HG03442 (cell line): ENCODE measurements around the gene DOLK.

ENCODE experiments used
- ATAC-seq: cut with Tn5 transposase; IDR thresholded peaks from one replicate; pipeline ENCODE4 v1.9.1; 2021; ENCODE audit warnings: mild to moderate bottlenecking, moderate library complexity; ENCODE audit not compliant: unreplicated experiment

Gene DOLK

DNA sequence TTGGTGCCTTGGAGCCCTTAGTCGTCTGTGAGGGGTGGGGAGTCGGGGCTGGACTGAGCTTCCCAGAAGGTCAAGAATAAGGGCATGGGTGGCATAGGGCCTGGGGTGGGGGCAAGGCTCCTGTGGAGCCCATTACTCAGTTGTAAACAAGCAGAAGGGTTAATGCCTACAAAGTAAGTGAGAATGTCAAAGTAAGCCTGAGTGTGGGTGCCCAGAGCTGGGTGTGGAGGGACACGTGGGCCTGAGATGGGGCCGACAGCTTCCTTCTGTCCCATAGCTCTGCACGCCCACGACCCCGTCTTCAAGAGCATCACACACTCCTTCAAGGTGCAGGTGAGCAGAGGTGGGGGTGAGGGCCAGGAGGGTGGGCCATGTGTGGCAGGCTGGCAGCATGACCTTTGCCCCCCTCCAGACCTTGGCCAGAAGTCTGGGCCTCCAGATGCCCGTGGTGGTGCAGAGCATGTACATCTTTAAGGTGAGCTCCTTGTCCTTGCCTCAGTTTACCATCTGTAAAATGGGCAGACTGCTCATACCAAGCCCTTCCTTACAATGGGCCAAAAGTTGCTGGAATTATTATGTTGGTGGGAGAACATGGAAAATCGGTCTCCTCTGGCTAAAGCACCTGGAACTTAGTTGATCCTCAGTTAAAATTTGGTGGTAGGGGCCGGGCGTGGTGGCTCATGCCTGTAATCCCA is 11.1 kb downstream of the DOLK start:
- ATAC-seq: no peak

DNA sequence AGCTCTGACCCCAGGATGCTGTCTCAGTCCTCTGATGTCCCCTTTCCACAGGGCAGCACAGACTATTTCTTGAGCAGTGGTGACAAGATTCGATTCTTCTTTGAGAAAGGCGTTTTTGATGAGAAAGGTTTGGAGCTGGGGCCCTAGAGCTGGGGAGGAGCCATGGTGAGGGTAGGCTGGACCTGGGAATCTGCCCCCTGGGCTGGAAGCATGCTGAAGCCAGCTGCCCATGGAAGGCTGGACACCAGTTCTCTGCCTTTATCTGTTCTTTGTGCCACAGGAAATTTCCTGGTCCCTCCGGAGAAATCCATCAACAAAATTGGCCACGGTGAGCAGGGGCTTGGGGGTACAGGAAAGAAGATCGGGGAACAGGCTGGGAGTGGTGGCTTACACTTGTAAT is 13.7 kb downstream of the DOLK start:
- no peak for ATAC-seq

DNA sequence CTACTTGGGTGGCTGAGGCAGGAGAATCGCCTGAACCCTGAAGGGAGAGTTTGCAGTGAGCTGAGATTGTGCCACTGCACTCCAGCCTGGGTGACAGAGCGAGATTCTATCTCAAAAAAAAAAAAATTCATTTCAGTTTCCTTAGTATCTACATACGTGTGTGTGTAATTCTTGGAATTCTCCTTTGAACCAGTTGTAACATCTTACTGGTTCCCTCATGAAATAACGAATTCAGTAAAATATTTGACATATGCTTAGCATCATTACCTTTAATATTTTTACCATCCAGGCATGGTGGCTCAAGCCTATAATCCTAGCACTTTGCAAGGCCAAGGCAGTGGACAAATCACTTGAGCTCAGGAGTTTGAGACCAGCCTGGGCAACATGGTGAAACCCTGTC is 17.8 kb downstream of the DOLK start:
- ATAC-seq: no peak

DNA sequence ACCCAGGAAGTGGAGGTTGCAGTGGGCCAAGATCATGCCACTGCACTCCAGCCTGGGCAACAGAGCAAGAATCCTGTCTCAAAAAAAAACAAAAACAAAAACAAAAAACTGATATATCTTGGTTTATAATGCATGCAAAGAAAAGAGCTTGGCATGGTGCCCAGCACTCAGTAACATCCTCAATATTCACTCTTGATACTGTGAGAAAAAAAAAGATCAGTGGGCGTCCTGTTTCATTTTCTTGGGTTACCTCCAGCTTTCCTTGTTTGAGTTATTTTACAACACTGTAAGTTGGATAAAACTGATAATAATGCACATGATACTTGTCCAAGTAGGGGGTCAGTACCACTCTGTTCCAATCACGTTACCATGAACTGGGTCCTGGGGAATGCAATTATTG is 18.8 kb downstream of the DOLK start:
- no peak for ATAC-seq

DNA sequence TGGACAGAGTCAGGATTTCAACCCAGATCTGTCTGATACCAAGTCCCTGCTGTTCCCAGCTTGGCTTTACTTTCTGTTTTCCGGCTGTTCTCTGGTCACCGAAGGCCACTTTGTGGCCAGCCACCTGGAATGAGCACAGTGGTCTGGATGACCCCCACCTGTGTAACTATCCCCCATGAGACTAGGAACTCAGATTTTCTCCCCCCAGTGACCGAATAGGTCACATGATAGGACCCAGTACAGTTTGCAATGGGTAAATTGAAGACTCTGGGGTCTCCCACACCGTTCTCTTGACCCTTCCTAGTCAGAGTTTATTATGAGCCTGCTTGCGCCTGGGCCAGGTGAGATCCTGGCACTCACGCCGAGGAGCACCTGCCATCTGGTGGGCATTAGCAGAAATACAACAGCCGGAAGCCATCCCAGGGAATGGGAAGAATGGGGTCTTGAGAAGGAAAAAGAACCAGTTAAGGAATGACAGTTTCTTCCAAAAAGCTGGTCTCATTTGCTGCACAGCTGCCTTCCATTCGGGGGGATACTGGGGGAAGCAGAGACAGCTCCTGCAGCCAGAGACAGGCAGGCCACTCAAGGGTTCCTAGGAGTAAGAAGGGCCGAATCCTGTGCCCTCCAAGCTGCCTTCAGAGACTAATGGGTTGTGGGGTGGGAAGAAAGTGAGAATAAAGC is 19.5 kb downstream of the DOLK start:
- no peak for ATAC-seq

DNA sequence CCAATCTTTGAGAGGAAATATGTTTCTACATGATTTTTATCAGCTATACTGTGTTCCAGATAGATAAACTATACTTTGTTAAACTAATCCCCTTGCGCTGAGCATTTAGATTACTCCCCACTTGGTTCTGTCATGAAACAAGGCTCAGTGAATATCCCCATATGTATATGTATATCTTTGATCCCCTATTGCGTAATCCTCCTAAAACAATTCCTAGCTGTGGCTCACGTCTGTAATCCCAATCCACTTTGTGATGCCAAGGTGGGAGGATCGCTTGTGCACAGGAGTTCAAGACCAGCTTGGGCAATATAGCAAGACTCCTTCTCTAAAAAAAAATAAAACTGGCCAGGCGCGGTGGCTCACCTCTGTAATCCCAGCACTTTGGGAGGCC is 23.9 kb downstream of the DOLK start:
- ATAC-seq: no peak

DNA sequence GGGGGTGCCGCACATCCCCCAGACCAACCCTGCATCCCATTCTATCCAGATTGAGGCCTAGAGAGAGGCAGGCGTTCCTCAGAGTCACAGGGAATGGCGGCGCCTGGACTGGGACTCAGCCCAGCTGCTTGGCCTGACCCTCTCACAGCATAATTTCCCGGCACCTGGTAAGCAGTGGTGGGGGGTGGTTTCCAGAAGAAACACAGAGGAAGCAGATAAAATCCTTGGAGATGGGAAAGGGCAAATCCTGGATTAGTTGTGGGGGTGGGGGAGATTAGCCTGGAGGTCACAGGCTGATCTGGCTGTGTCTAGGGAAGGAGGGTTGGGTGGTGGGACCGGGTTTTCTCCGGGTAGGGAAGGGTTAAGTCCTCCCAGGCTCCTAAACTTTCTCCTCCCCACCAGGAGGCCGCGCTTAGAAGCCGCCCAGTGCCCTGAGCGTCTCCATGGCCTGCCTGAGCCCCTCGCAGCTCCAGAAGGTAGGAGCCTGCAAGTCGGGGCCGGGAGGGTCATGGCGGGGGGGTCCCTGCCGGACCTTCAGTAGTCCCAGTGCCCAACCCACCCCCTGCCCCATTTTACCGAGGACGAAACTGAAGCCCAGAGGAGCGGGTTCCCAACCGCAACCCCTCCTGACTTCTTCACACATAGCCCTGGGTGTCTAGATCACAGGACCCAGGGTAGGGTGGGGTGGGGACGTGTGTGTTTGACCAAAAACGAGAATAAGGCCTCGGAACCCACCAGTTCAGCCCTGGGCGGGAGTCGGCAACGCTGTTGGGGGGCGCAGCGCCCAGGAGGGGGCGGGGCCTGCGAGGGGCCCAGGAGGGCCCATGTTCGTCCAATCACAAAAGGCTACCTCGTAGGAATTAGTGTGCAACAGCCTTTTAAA is 25.3 kb downstream of the DOLK start:
- ATAC-seq: no peak

DNA sequence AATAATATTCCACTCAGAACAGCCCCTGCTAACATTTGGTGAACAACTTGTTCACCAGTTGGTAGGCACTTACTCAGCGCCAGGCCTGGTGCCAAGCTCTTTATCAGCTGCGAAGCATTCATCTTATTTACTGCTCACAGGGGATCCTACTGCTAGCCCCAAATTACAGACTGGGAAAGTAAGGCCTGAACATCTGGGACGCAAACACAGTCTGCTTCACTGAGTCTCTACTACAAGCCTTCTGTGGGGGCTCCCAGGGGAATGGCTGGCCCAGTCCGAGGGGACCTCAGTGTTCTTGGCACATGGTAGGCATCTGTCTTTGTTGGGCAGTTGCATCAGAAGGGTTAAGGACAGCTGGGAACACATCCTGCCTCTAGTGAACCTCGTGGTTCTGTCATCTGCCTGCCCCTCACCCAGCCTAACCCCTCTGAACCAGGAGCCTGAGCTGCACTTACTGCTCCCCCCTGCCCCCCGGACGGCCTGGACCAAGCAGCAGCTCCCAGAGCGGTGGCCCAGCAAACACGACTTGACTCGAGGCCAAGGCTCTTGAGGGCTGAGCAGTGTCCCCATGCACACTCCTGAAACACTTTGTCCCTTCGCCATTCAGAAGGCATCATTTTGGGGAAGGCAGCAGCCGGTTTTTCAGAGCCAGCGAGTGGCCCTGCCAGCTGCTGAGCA is 26.9 kb downstream of the DOLK start, which contains the start of gene PHYHD1:
Gene PHYHD1, plus strand, starts transcription at position 602 of the 678 bp plus-strand sequence. CDS start 1,342 bp downstream, outside the sequence.
- no peak for ATAC-seq

DNA sequence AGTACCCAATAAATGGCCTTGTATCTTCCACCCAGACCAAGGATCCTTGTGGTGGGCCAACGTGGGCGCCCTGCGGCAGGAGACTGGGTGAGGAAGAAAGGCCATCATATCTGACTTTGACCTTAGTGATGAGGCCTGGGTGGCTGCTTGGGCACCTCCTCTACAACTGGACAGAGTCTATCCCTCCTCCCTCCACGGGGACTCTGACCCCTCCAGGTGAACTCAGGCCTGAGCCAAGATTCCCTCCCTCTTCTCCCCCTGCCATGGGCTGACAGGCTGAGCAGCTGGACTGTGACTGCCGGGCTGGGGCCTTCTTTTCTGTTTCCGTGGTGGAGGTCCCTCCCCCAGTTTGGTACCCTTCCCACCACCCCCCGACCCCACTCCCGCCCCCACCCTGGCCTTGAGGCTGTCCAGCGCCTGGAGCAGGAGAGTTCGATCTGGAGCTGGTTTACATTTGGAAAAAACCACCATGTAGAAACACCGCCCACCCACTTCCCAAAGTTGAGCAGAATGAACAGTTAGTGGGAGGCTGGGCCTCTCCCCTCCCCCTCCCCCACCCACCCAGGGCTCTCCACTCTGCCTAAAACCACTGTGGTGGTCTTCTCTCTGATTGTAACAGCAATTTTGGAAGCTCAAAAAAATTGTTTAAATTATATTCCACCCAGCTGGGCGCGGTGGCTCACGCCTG is 27.9 kb downstream of the DOLK start:
- ATAC-seq: no peak

DNA sequence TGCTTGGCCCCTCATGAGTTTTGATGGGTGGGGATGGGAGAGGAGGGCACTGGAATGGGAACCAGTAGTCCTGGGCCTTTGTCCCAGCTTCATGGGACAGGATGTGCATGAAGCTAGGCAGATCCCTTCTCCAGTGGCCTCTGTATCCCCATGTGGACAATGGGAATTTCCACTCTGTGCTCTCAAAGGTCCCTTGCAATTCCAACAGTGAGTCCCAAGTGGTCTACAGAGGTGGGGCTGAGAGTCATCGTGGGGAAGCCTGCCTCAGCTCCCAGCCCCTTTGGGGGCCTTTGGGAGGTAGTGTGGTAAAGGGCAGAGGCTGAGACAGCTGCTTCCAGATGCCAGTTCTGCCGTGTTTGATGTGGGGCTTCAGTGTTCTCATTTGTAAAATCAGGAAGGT is 28.5 kb downstream of the DOLK start:
- ATAC-seq: no peak

DNA sequence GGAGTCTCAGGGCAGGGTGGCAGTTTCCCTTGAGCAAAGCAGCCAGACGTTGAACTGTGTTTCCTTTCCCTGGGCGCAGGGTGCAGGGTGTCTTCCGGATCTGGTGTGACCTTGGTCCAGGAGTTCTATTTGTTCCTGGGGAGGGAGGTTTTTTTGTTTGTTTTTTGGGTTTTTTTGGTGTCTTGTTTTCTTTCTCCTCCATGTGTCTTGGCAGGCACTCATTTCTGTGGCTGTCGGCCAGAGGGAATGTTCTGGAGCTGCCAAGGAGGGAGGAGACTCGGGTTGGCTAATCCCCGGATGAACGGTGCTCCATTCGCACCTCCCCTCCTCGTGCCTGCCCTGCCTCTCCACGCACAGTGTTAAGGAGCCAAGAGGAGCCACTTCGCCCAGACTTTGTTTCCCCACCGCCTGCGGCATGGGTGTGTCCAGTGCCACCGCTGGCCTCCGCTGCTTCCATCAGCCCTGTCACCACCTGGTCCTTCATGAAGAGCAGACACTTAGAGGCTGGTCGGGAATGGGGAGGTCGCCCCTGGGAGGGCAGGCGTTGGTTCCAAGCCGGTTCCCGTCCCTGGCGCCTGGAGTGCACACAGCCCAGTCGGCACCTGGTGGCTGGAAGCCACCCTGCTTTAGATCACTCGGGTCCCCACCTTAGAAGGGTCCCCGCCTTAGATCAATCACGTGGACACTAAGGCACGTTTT is 30.1 kb downstream of the DOLK start:
- no peak for ATAC-seq

DNA sequence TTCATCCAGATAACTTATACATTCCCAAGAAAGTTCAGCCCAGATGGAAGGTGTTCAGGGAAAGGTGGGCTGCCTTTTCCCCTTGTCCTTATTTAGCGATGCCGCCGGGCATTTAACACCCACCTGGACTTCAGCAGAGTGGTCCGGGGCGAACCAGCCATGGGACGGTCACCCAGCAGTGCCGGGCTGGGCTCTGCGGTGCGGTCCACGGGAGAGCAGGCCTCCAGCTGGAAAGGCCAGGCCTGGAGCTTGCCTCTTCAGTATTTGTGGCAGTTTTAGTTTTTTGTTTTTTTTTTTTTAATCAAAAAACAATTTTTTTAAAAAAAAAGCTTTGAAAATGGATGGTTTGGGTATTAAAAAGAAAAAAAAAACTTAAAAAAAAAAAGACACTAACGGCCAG is 30.7 kb downstream of the DOLK start:
- ATAC-seq: no peak

DNA sequence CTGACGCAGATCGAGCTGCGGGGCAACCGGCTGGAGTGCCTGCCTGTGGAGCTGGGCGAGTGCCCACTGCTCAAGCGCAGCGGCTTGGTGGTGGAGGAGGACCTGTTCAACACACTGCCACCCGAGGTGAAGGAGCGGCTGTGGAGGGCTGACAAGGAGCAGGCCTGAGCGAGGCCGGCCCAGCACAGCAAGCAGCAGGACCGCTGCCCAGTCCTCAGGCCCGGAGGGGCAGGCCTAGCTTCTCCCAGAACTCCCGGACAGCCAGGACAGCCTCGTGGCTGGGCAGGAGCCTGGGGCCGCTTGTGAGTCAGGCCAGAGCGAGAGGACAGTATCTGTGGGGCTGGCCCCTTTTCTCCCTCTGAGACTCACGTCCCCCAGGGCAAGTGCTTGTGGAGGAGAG is 31.2 kb downstream of the DOLK start:
- ATAC-seq: no peak

DNA sequence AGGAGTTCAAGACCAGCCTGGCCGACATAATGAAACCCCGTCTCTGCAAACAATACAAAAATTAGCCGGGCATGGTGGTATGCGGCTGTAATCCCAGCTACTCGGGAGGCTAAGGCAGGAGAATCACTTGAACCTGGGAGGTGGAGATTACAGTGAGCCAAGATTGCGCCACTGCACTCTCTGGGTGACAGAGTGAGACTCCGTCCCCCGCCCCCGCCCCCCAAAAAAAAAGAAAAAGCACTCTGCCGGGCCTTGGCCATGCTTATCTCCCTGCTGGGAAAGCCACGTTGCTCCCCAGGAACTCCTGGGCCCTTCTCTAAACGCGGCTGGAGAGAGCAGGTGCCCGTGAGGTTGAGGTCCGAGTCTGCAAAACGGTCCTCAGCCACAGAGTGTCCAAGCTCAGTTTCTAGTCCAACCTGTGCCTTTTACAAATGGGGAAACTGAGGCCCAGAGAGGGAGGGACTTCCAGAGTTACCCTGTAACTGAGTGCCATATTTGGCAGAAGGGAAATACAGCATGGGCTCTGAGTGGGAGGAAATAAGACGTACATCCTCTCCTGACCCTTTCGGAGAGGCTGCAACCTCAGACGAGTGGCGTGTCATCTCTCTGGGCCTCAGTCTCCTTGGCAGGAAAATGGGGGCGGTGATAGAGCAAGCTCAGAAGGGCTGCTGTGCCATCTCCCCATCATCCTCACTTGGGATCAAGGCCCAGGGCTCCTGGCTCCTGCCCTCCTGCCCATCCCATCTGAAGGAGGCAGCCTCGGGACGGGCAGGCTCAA is 33.2 kb downstream of the DOLK start:
- ATAC-seq: no peak

DNA sequence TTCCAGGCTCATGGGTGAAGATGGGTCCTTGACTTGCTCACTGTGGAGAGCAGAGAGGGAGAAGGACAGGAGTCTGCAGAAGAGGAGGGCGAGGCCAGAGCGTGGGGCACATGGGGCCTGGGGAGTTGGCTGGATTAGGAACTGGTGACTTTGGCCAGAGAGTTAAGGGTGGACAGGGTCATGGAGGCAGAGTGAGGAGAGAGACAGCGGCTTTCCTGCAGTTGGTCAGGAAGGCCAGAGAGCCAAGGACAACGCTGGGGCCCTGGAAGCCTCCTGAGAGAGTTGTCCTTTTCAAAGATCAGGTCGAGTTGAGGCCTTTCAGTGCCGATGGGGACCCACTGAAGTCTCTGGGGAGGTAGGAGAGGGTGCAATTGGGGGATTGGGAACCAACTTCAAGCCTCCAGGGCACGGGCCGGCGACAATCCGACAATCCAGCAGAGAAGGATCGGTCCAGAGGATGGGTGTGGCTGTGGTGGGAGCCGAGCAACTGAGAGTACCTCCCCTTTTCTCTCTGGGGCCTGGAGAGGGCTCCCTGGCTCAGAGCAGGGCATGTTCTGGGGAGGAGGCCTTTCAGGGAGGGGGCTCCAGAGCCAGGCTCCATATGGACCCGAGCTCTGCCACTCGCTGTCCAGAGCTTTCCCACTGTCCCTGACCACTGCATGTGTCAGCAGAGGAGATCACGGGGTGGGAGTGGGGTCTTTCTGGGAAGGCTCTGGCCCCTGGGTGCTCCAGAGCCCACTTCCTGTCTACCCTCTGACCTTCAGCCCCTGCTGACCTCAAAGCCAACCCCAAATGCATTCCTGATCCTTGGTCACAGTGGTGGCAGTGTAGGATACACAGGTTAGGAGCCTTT is 34.1 kb downstream of the DOLK start:
- no peak for ATAC-seq

DNA sequence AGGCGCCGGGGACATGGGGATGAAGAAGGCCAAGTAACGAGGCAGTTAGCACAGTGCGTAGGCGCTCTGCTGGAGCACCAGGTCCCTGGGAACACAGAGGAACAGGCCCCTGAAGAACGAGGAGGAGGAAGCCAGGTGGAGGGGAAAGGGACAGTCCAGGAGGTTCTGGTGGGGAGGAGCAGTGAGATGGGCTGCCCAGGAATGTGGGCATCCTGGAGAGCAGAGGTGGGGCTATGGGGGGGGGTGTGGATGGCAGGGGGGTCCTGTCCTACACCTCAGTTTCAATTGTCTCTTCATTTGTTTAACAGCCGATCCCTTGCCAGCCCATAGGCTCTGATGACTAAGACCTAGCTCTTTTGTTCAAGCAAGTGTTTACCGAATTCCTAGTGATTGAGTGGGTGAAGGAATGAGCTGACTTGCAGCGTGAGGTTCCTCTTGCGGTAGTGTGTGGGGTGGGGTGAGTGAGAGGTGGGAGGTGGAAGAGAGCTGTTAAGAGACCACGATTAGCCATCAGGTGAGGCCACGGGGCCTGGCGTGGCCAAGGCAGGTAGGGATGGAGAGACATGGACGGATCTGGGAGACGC is 35.0 kb downstream of the DOLK start:
- no peak for ATAC-seq

DNA sequence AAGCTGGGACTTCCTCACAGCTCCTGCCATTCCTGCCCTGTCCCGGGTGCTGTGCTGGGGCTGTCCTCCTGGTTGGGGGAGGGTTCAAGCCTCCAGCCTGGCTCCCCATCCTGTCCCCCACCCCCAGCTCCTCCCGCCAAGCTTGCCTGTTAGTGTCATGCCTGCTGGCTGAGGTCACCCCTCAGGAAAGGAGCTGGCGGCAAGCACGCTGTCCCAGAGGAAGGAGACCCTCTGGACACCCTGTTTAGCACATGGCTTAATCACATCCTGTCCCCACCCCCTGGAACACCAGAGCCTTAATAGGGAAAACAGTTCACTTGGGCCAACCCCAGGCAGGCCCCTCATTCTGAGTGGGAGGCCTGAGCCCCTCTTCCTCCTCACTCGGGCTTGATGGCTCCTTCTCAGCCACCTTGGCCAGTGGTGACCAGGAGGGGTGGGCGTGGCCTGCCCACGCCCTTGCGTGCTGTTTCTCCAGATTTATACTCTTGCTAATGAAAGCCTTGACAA is 35.8 kb downstream of the DOLK start:
- no peak for ATAC-seq

DNA sequence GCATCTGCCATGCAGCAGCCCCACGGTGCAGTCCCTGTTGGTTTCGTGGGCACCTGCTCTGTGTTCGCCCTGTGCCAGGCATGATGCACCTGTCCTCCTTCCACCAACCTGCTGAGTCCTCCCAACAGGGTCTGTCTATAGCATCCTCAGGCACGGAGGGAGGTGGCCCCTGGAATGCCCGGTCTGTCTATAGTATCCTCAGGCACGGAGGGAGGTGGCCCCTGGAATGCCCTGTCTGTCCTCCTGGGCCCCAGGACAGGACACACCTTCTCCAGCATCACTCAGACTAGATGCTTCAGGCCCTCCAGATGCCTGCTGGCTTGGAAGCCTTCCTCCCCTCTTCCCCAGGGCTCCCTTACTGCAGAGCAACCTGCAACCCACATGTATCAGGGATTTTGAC is 36.5 kb downstream of the DOLK start:
- no peak for ATAC-seq
